Upper lobe of left lung (tissue), 4 donors: ENCODE results near the gene CBX6.

ENCODE experiments used
- CTCF ChIP-seq, 6 experiments: fragments of 450-650 bp in 4 of 6; fragments of 200-600 bp in 2 of 6; sonication (generic) in 2 of 6; IDR thresholded peaks; one replicate each; pipeline ENCODE4 v1.5.1; 2016 to 2019; ENCODE audit warnings: antibody characterized with exemption in 6 of 6
- EP300 ChIP-seq, 4 donors: sonication (generic); formaldehyde crosslinking; IDR thresholded peaks; one replicate each; pipeline ENCODE4 v1.5.1; 2017; ENCODE audit warnings: antibody characterized with exemption in 4 of 4, control low read depth in 2 of 4
- POLR2A ChIP-seq, 4 donors: fragments of 450-650 bp; IDR thresholded peaks; one replicate each; pipeline ENCODE4 v1.5.1; 2016 to 2017; ENCODE audit warnings: antibody characterized with exemption in 4 of 4, mild to moderate bottlenecking in 2 of 4

DNA sequence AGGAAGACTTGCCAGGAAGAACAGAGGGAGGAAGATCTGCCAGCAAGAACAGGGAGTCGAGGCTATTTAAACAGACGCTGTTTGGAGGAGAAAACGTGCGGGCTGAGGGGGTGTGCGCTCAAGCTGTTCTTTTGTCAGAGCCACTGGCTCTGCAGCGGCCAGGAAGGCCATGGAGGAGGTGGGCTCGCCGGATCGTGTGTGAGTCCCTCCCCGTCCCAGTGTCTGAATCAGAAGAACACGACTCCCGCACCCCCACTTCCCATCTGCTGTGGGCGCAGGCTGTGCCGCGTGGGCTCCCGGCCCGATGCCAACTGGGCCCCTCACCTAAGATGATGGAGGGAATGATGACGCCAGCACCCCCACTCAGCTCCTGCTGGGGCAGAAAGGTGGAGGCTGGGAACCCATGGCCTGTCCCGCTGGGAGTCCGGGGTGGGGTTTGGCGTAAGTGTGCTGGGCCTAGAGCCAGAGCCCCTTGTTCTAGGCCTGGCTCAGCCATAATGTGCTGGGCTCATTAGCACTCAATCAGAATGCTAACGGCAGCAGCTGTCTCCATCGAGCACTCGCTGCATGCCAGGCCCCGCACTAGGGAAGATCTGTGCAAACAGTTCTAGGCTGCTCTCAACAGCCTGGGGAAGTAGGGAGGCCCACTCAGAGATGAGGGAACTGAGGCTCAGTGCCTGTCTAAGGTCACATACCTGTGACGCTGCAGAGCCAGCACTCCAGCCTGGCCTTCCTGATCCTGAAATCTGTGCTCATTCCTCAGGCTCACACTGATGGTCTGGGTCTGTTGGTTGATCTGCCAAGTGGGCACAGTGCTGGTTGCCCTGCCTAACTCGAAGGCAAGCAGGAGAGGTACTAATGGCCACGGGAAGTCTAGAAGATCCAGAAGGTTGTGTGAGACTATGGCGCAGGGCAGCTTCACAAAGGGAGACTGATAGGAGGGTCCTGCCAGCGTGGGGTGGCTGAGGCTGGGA lies 39.7 kb downstream of the CBX6 start:
- TF ChIP-seq CTCF (IDR thresholded peaks at IDR 0.05) (no peak), POLR2A (IDR thresholded peaks at IDR 0.05) (no peak), EP300 (IDR thresholded peaks at IDR 0.05) (no peak)
